Right atrium auricular region (tissue), 2 donors: ENCODE results near the gene SUGP2. TPM values are rescaled to one million over a fixed set of nuclear protein-coding genes. Genes with fewer than 3 reads are reported as not detected.

Experiments
- DNase-seq: peaks from one replicate; pipeline ENCODE4 v3.0.0-alpha.2; 2019; ENCODE audit warnings: low spot score
- H3K27ac ChIP-seq, 2 donors: fragments of 200-600 bp; sonication (generic); 1 replicate in 1 of 2; 2 replicates in 1 of 2; pipeline ENCODE4 v1.5.1; 2016 to 2019
- H3K27me3 ChIP-seq, 2 donors: fragments of 200-600 bp; sonication (generic); one replicate each; pipeline versions ENCODE4 v1.5.1 to v1.6.0; 2017 to 2019
- H3K36me3 ChIP-seq: fragments of 200-600 bp; sonication (generic); one replicate; pipeline ENCODE4 v1.5.1; 2016
- H3K4me1 ChIP-seq, 2 donors: fragments of 200-600 bp; sonication (generic); one replicate each; pipeline versions ENCODE4 v1.5.1 to v1.6.0; 2017 to 2019
- H3K4me3 ChIP-seq, 2 donors: fragments of 200-600 bp; sonication (generic); 1 replicate in 1 of 2; 2 replicates in 1 of 2; pipeline ENCODE4 v1.5.1; 2017 to 2019; ENCODE audit warnings: mild to moderate bottlenecking in 1 of 2, moderate library complexity in 1 of 2
- H3K9me3 ChIP-seq, 2 donors: fragments of 200-600 bp; sonication (generic); one replicate each; pipeline ENCODE4 v1.5.1; 2019
- CTCF ChIP-seq, 2 donors: fragments of 200-600 bp; sonication (generic); IDR thresholded peaks; one replicate each; pipeline ENCODE4 v1.5.1; 2019; ENCODE audit warnings: antibody characterized with exemption in 2 of 2
- total RNA-seq, 2 donors: library from RNA; depleted of rRNA; stranded (reverse); fragments of >200 nt; gene quantifications; one replicate each; pipeline ENCODE4 v1.1.0, GENCODE V29; 2016

The SUGP2 gene
- total RNA-seq, 2 donors from 2014 or later: 25.4 to 36.1 TPM

- no peaks in the 10 kb centered on the region for H3K27me3 ChIP-seq
- H3K9me3 ChIP-seq: no peaks in the 10 kb centered on the region
- H3K4me1 ChIP-seq: no peaks in the 10 kb centered on the region
- DNase-seq: no peak
- no peak overlapping the region for H3K27ac ChIP-seq
- no peak for TF ChIP-seq CTCF (IDR thresholded peaks at IDR 0.05)
- peaks cover 66% of the 10 kb centered on the region for H3K36me3 ChIP-seq
- H3K4me3 ChIP-seq: no peak overlapping the region
These were observed 34.1 kb downstream of the SUGP2 start for GRCh38 chr19:18999016-18999758.

DNA sequence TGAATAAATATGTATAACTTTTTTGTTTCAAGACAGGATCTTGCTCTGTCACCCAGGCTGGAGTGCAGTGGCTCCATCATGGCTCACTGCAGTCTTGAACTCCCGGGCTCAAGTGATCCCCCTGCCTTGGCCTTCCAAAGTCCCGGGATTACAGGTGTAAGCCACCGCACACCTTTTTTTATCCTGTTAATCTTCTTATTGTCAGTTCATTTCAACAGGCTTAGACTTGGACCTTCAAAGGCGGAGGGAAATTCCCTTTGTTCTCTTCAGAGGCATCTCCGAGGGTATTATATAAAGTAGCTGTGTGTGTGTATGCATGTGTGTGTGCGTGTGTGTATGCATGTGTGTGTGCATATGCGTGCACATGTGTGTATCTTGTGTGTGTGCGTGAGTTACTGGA, 35.0 kb downstream of the SUGP2 start:
- no peaks in the 10 kb centered on the region for H3K27me3 ChIP-seq
- H3K27ac ChIP-seq: no peak overlapping the region
- no peak overlapping the region for H3K4me3 ChIP-seq
- DNase-seq: no peak
- H3K9me3 ChIP-seq: no peaks in the 10 kb centered on the region
- TF ChIP-seq CTCF (IDR thresholded peaks at IDR 0.05): no peak
- H3K4me1 ChIP-seq: no peaks in the 10 kb centered on the region
- H3K36me3 ChIP-seq: peaks cover 66% of the 10 kb centered on the region

- H3K27ac ChIP-seq: no peak overlapping the region
- TF ChIP-seq CTCF (IDR thresholded peaks at IDR 0.05): no peak
- no peak overlapping the region for H3K4me3 ChIP-seq
- no peaks in the 10 kb centered on the region for H3K27me3 ChIP-seq
- no peak for DNase-seq
- H3K9me3 ChIP-seq: no peaks in the 10 kb centered on the region
- H3K36me3 ChIP-seq: peaks cover 67% of the 10 kb centered on the region
- H3K4me1 ChIP-seq: no peaks in the 10 kb centered on the region
These were observed 36.4 kb downstream of the SUGP2 start for GRCh38 chr19:18996796-18997394.

- Histone ChIP-seq H3K27ac (no peak overlapping the region), H3K27me3 (no peaks in the 10 kb centered on the region), H3K9me3 (no peaks in the 10 kb centered on the region), H3K4me1 (no peaks in the 10 kb centered on the region), H3K36me3 (peaks cover 62% of the 10 kb centered on the region), H3K4me3 (no peak overlapping the region)
- no peak for DNase-seq
- no peak for TF ChIP-seq CTCF (IDR thresholded peaks at IDR 0.05)
These were observed 37.0 kb downstream of the SUGP2 start for GRCh38 chr19:18996351-18996750.

- no peak overlapping the region for H3K4me3 ChIP-seq
- H3K27me3 ChIP-seq: no peaks in the 10 kb centered on the region
- peak in 1 of 2 donors; percentile 39 for TF ChIP-seq CTCF (IDR thresholded peaks at IDR 0.05)
- no peak for DNase-seq
- no peaks in the 10 kb centered on the region for H3K4me1 ChIP-seq
- no peak overlapping the region for H3K27ac ChIP-seq
- no peaks in the 10 kb centered on the region for H3K9me3 ChIP-seq
- peaks cover 57% of the 10 kb centered on the region for H3K36me3 ChIP-seq
These were observed 37.5 kb downstream of the SUGP2 start for GRCh38 chr19:18995804-18996241.
